NB4 (cell line): ENCODE data around the gene AP4B1.

ENCODE experiments used
- MAX ChIP-seq: IDR thresholded peaks from 2 replicates; pipeline ENCODE4 v1.6.1; 2011; ENCODE audit warnings: low read depth, low read length
- POLR2A ChIP-seq: IDR thresholded peaks from 2 replicates; pipeline ENCODE4 v1.6.1; 2011; ENCODE audit warnings: mild to moderate bottlenecking; ENCODE audit not compliant: insufficient read length; ENCODE audit errors: extremely low read depth
- TF ChIP-seq, protein P1 (sequence below): IDR thresholded peaks from one replicate; pipeline ENCODE4 v1.5.1; 2012; ENCODE audit warnings: low read depth, low read length

GRCh38 chr1:113904293-113904673 lies 316 bp downstream of the AP4B1 start:
- TF ChIP-seq, protein P1, sequence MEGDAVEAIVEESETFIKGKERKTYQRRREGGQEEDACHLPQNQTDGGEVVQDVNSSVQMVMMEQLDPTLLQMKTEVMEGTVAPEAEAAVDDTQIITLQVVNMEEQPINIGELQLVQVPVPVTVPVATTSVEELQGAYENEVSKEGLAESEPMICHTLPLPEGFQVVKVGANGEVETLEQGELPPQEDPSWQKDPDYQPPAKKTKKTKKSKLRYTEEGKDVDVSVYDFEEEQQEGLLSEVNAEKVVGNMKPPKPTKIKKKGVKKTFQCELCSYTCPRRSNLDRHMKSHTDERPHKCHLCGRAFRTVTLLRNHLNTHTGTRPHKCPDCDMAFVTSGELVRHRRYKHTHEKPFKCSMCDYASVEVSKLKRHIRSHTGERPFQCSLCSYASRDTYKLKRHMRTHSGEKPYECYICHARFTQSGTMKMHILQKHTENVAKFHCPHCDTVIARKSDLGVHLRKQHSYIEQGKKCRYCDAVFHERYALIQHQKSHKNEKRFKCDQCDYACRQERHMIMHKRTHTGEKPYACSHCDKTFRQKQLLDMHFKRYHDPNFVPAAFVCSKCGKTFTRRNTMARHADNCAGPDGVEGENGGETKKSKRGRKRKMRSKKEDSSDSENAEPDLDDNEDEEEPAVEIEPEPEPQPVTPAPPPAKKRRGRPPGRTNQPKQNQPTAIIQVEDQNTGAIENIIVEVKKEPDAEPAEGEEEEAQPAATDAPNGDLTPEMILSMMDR: no peak
- TF ChIP-seq POLR2A: no peak
- no peak; the same call in none of the 2 replicates for TF ChIP-seq MAX
